Activated CD8-positive, alpha-beta T cell treated with anti-CD3 and anti-CD28 coated beads for 36 hours (primary cell): ENCODE measurements around the gene HIRIP3. TPM values are rescaled to one million over a fixed set of nuclear protein-coding genes. Genes with fewer than 3 reads are reported as not detected.

Experiments
- ATAC-seq: fragments of 200-7000 bp; cut with Tn5 transposase; one replicate; pipeline ENCODE4 v1.10.0; 2021; ENCODE audit warnings: mild to moderate bottlenecking, moderate library complexity
- CTCF ChIA-PET: fragments of 350-600 bp; sonication (Branson Sonifier 250); formaldehyde crosslinking; loops from one replicate; lab custom pipeline; 2021; ENCODE audit warnings: antibody characterized with exemption; lab: Charles Lee
- POLR2A ChIA-PET: fragments of 350-600 bp; sonication (Branson Sonifier 250); formaldehyde crosslinking; loops from one replicate; lab custom pipeline; 2021; ENCODE audit warnings: antibody characterized with exemption; lab: Charles Lee
- DNase-seq: peaks from one replicate; pipeline ENCODE4 v3.0.0-alpha.2; 2020
- H3K27ac Mint-ChIP-seq: one replicate; pipeline ENCODE4 v1.8.0; 2021; ENCODE audit warnings: mild to moderate bottlenecking, mixed read lengths
- H3K27me3 Mint-ChIP-seq: one replicate; pipeline ENCODE4 v1.8.0; 2021; ENCODE audit warnings: mixed read lengths
- H3K36me3 Mint-ChIP-seq: one replicate; pipeline ENCODE4 v1.8.0; 2021; ENCODE audit warnings: low read depth, mixed read lengths
- H3K4me1 Mint-ChIP-seq: one replicate; pipeline ENCODE4 v1.8.0; 2021; ENCODE audit warnings: low read depth, mixed read lengths
- H3K4me3 Mint-ChIP-seq: one replicate; pipeline ENCODE4 v1.8.0; 2021; ENCODE audit warnings: mild to moderate bottlenecking, moderate library complexity, mixed read lengths
- H3K9me3 Mint-ChIP-seq: one replicate; pipeline ENCODE4 v1.8.0; 2021; ENCODE audit warnings: mixed read lengths
- intact Hi-C: fragments of 100-400 bp; cut with micrococcal nuclease; formaldehyde crosslinking; loops from one replicate; pipeline ENCODE4 v1.10.0; 2022
- total RNA-seq, 2 experiments: library from RNA; stranded (reverse); gene quantifications; one replicate each; pipeline ENCODE4 v1.2.3, GENCODE V29; 2021
- TF ChIP-seq, protein P1 (sequence below): fragments of 200-600 bp; IDR thresholded peaks from one replicate; pipeline ENCODE4 v1.8.0; 2022; ENCODE audit warnings: antibody characterized with exemption, mild to moderate bottlenecking

HIRIP3 gene
- total RNA-seq, 2 experiments from 2014 or later: 35.2 to 36.4 TPM

DNA sequence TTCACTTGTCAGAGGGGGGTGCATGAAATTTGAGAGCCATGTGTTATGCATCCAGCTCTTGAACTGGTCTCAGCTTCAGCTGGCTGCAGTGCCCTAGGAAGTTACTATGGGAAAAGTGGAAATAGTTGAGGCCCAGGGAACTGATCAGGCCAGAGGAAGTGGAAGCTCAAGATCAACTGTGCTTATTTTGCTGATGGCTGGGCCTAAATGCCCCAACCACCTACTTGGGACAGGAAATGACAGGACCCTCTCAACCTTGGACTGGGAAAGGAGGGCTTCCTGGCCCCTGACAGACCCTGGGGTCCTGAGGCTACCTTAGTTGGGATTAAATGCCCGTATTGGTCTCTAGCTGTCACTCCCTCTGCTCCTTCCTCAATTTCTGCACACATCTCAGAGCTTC is 22.9 kb downstream of the HIRIP3 start:
- peaks cover 6% of the 10 kb centered on the region for H3K9me3 Mint-ChIP-seq
- intact Hi-C loops: no loop called here
- no peak overlapping the region for H3K4me3 Mint-ChIP-seq
- ATAC-seq (no peak), DNase-seq (no peak)
- H3K4me1 Mint-ChIP-seq: peaks cover 30% of the 10 kb centered on the region
- no peaks in the 10 kb centered on the region for H3K27me3 Mint-ChIP-seq
- peaks cover 21% of the 10 kb centered on the region for H3K36me3 Mint-ChIP-seq
- TF ChIP-seq, protein P1, sequence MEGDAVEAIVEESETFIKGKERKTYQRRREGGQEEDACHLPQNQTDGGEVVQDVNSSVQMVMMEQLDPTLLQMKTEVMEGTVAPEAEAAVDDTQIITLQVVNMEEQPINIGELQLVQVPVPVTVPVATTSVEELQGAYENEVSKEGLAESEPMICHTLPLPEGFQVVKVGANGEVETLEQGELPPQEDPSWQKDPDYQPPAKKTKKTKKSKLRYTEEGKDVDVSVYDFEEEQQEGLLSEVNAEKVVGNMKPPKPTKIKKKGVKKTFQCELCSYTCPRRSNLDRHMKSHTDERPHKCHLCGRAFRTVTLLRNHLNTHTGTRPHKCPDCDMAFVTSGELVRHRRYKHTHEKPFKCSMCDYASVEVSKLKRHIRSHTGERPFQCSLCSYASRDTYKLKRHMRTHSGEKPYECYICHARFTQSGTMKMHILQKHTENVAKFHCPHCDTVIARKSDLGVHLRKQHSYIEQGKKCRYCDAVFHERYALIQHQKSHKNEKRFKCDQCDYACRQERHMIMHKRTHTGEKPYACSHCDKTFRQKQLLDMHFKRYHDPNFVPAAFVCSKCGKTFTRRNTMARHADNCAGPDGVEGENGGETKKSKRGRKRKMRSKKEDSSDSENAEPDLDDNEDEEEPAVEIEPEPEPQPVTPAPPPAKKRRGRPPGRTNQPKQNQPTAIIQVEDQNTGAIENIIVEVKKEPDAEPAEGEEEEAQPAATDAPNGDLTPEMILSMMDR: no peak
- ChIA-PET POLR2A (interaction anchor here (1.0 to 8.9 kb wide), 6 partner anchors 11 to 165 kb away, joined by 3 to 74 read pairs (median 8); partner anchors contain the start of genes HIRIP3, INO80E, KCTD13 and MAZ), CTCF (interaction anchor here (1.2 to 2.7 kb wide), 10 partner anchors 11 to 271 kb away, joined by 3 to 20 read pairs (median 6); partner anchors contain the start of genes CDIPT, PAGR1 and TMEM219)
- no peak overlapping the region for H3K27ac Mint-ChIP-seq

DNA sequence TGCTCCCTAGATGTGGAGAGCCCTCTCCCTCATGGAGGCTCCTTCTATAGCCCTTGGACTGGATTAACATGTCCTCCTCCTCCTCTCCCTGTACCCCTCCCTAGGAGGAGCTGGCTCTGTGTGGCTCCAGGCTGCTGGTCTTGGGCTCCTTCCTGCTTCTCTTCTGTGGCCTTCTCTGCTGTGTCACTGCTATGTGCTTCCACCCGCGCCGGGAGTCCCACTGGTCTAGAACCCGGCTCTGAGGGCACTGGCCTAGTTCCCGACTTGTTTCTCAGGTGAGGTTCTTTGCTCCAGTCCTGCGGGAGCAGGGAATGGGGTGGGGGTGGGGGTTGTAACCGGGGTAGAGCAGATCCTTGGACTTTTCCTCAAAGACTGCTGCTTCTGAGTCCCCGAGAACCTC is 24.1 kb downstream of the HIRIP3 start:
- Mint-ChIP-seq H3K36me3 (peaks cover 21% of the 10 kb centered on the region), H3K4me3 (no peak overlapping the region), H3K4me1 (peaks cover 24% of the 10 kb centered on the region), H3K27me3 (no peaks in the 10 kb centered on the region), H3K27ac (no peak overlapping the region), H3K9me3 (peaks cover 6% of the 10 kb centered on the region)
- intact Hi-C loops: no loop called here
- TF ChIP-seq, protein P1: no peak
- DNase-seq: no peak
- ChIA-PET POLR2A (interaction anchor here (3.9 to 8.9 kb wide), 2 partner anchors 10 to 23 kb away, joined by 19 to 74 read pairs; partner anchors contain the start of genes HIRIP3, INO80E and TMEM219), CTCF (interaction anchor here (0.8 kb wide), 1 partner anchor 10 kb away, joined by 3 read pairs; the partner anchor contains the start of gene TMEM219)
- no peak for ATAC-seq

DNA sequence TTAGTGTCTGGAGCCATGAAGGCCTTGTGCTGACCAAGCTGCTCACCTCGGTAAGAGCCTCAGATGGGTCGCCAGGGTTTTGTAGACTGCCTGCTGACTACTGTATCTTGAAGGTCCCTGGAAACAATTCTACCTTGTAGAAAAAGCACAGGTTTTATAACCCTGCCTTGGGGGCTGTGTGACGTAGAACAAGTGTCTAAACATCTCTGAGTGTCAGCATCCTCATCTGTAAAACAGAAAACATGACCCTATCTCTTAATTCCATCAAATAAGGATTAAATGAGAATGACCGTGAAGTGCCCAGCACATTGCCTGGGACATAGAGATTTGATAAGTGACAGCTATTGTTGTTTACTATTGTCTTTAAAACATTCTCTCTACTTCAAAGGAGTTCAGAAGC is 27.2 kb downstream of the HIRIP3 start:
- TF ChIP-seq, protein P1: no peak
- ATAC-seq (no peak), DNase-seq (no peak)
- Mint-ChIP-seq H3K9me3 (peaks cover 5% of the 10 kb centered on the region), H3K4me3 (no peak overlapping the region), H3K27ac (no peak overlapping the region), H3K4me1 (peaks cover 10% of the 10 kb centered on the region), H3K36me3 (peaks cover 21% of the 10 kb centered on the region), H3K27me3 (no peaks in the 10 kb centered on the region)
- ChIA-PET POLR2A (no interaction called here), CTCF (no interaction called here)
- intact Hi-C loops: no loop called here

DNA sequence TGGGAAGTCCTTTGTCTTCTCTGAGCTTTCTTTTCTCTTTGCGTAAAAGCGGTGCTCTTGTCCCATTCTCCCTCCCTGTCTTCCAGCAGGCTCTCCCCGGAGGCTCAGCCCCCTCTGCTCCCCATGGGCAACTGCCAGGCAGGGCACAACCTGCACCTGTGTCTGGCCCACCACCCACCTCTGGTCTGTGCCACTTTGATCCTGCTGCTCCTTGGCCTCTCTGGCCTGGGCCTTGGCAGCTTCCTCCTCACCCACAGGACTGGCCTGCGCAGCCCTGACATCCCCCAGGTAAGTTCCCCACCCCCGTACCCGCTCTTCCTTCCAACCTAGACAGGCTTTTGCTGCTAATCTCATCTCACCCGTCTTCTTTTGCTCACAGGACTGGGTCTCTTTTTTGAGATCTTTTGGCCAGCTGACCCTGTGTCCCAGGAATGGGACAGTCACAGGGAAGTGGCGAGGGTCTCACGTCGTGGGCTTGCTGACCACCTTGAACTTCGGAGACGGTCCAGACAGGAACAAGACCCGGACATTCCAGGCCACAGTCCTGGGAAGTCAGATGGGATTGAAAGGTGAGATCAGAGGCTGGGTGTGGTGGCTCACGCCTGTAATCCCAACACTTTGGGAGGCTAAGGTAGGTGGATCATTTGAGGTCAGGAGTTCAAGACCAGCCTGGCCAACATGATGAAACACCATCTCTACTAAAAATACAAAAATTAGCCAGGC is 32.2 kb downstream of the HIRIP3 start:
- H3K9me3 Mint-ChIP-seq: no peaks in the 10 kb centered on the region
- H3K4me1 Mint-ChIP-seq: peaks cover 19% of the 10 kb centered on the region
- intact Hi-C loops: no loop called here
- peak overlapping the region; percentile 75 for H3K27ac Mint-ChIP-seq
- H3K36me3 Mint-ChIP-seq: peaks cover 3% of the 10 kb centered on the region
- CTCF ChIA-PET: interaction anchor here (1.3 to 2.3 kb wide), 2 partner anchors 10 to 58 kb away, joined by 3 to 20 read pairs; partner anchors contain the start of gene TAOK2
- DNase-seq (no peak), ATAC-seq (no peak)
- TF ChIP-seq, protein P1: no peak
- H3K27me3 Mint-ChIP-seq: no peaks in the 10 kb centered on the region
- H3K4me3 Mint-ChIP-seq: peak overlapping the region; percentile 86
- POLR2A ChIA-PET: interaction anchor here (0.7 to 1.2 kb wide), 3 partner anchors 10 to 1475 kb away, joined by 3 to 4 read pairs (median 3); partner anchors contain the start of gene TAOK2
